Right atrium auricular region (tissue), 2 donors: Measurements from ENCODE around the gene SNAP91. TPM values are rescaled to one million over a fixed set of nuclear protein-coding genes. Genes with fewer than 3 reads are reported as not detected.
A peak's percentile ranks its signal among the peaks of the same experiment; 100 is the strongest.
"Not testable (repeated sequence)": the region's sequence is repeated elsewhere in the genome, so short reads cannot be mapped to it uniquely, and the experiment has no call there.

Experiments used
- DNase-seq: peaks from one replicate; pipeline ENCODE4 v3.0.0-alpha.2; 2019; ENCODE audit warnings: low spot score
- H3K27ac ChIP-seq, 2 donors: fragments of 200-600 bp; sonication (generic); 1 replicate in 1 of 2; 2 replicates in 1 of 2; pipeline ENCODE4 v1.5.1; 2016 to 2019
- H3K27me3 ChIP-seq, 2 donors: fragments of 200-600 bp; sonication (generic); one replicate each; pipeline versions ENCODE4 v1.5.1 to v1.6.0; 2017 to 2019
- H3K36me3 ChIP-seq: fragments of 200-600 bp; sonication (generic); one replicate; pipeline ENCODE4 v1.5.1; 2016
- H3K4me1 ChIP-seq, 2 donors: fragments of 200-600 bp; sonication (generic); one replicate each; pipeline versions ENCODE4 v1.5.1 to v1.6.0; 2017 to 2019
- H3K4me3 ChIP-seq, 2 donors: fragments of 200-600 bp; sonication (generic); 1 replicate in 1 of 2; 2 replicates in 1 of 2; pipeline ENCODE4 v1.5.1; 2017 to 2019; ENCODE audit warnings: mild to moderate bottlenecking in 1 of 2, moderate library complexity in 1 of 2
- H3K9me3 ChIP-seq, 2 donors: fragments of 200-600 bp; sonication (generic); one replicate each; pipeline ENCODE4 v1.5.1; 2019
- total RNA-seq, 2 donors: library from RNA; depleted of rRNA; stranded (reverse); fragments of >200 nt; gene quantifications; one replicate each; pipeline ENCODE4 v1.1.0, GENCODE V29; 2016
- TF ChIP-seq, protein P1 (sequence below), 2 donors: fragments of 200-600 bp; sonication (generic); IDR thresholded peaks; one replicate each; pipeline ENCODE4 v1.5.1; 2019; ENCODE audit warnings: antibody characterized with exemption in 2 of 2

SNAP91 gene
- under 1 TPM; 0.20 to 0.26 TPM for total RNA-seq

GRCh38 chr6:83708970-83709747 lies at the start of gene SNAP91:
Gene SNAP91 (minus strand): TSS chr6:83709101. CDS start chr6:83707927, 1,174 bp downstream.
- peak within 1 kb of the TSS; percentile 26 to 55 for H3K4me3 ChIP-seq
- H3K9me3 ChIP-seq: peaks cover 0 to 7% of the 10 kb centered on the region in 2 donors
- TF ChIP-seq, protein P1, sequence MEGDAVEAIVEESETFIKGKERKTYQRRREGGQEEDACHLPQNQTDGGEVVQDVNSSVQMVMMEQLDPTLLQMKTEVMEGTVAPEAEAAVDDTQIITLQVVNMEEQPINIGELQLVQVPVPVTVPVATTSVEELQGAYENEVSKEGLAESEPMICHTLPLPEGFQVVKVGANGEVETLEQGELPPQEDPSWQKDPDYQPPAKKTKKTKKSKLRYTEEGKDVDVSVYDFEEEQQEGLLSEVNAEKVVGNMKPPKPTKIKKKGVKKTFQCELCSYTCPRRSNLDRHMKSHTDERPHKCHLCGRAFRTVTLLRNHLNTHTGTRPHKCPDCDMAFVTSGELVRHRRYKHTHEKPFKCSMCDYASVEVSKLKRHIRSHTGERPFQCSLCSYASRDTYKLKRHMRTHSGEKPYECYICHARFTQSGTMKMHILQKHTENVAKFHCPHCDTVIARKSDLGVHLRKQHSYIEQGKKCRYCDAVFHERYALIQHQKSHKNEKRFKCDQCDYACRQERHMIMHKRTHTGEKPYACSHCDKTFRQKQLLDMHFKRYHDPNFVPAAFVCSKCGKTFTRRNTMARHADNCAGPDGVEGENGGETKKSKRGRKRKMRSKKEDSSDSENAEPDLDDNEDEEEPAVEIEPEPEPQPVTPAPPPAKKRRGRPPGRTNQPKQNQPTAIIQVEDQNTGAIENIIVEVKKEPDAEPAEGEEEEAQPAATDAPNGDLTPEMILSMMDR (IDR thresholded peaks at IDR 0.05): no peak
- H3K36me3 ChIP-seq: no peaks in the 10 kb centered on the region
- no peak for DNase-seq
- H3K4me1 ChIP-seq: peaks cover 0 to 16% of the 10 kb centered on the region in 2 donors
- H3K27me3 ChIP-seq: peaks cover 0 to 11% of the 10 kb centered on the region in 2 donors
- H3K27ac ChIP-seq: no peak within 1 kb of the TSS

DNA sequence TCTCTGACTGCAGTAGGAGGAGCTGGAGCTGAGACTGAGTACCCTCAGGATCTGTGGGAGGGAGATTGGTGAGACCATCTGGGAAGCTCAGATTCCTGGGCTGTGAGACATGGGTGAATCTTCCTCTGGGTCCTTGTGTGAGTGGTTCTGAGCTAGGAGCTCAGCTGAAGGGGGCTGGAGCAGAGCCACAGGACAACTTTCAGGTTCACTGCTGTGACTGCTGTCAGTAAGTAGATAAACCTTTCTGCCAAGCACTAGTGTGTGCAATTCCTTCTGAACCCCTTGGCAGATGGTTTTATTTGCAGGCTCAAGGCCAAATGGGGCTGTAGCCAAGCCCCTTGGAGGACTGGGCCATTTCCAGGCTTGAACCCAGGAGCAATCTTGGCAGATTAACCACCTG lies 49.6 kb upstream of the SNAP91 start:
- DNase-seq: no peak
- no peaks in the 10 kb centered on the region for H3K27me3 ChIP-seq
- no peaks in the 10 kb centered on the region for H3K4me1 ChIP-seq
- H3K9me3 ChIP-seq: peaks cover 0 to 18% of the 10 kb centered on the region in 2 donors
- TF ChIP-seq, protein P1 (IDR thresholded peaks at IDR 0.05): no peak
- no peak overlapping the region for H3K4me3 ChIP-seq
- H3K27ac ChIP-seq: no peak overlapping the region
- H3K36me3 ChIP-seq: no peaks in the 10 kb centered on the region

DNA sequence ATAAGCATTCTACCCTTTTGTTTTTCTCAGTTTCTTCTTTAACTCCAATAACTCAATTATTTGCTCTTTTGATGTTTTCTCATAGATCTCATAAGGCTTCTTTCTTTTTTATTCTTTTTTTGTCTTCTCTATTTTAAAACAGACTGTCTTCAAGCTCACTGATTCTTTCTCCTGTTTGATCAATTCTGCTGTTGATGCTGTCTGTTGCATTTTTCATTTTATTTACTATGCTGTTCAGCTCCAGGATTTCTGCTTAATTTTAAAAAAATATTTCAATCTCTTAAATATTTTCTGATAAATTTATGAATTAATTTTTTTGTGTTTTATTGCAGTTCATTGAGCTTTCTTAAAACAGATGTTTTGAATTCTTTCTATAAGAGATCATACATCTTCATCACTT lies 48.1 kb upstream of the SNAP91 start:
- H3K9me3 ChIP-seq: peaks cover 0 to 18% of the 10 kb centered on the region in 2 donors
- TF ChIP-seq, protein P1 (IDR thresholded peaks at IDR 0.05): no peak

DNA sequence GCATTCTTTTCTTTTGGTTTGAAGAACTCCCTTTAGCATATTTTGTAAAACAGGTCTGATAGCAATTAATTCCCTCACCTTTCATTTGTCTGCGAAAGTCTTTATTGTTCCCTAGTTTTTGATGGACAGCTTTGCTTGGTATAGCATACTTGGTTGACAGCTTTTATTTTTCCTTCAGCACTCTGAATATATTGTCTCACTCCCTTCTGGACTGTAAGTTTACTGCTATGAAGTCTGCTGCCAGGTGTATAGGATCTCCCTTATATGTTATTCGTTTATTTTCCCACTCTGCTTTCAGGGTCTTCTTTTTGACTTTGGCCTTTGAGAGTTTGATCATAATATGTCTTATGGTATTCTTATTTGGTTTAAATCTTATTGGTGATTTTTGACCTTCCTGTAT lies 47.7 kb upstream of the SNAP91 start:
- Histone ChIP-seq H3K36me3 (no peaks in the 10 kb centered on the region), H3K9me3 (peaks cover 0 to 18% of the 10 kb centered on the region in 2 donors), H3K27ac (no peak overlapping the region), H3K4me3 (no peak overlapping the region), H3K4me1 (no peaks in the 10 kb centered on the region), H3K27me3 (no peaks in the 10 kb centered on the region)
- DNase-seq: no peak
- TF ChIP-seq, protein P1 (IDR thresholded peaks at IDR 0.05): no peak

More for the DNA sequence above, 48.1 kb upstream of the SNAP91 start:
- no peaks in the 10 kb centered on the region for H3K27me3 ChIP-seq
- no peaks in the 10 kb centered on the region for H3K4me1 ChIP-seq
- DNase-seq: no peak
- no peak overlapping the region for H3K27ac ChIP-seq
- H3K36me3 ChIP-seq: no peaks in the 10 kb centered on the region
- H3K4me3 ChIP-seq: no peak overlapping the region

GRCh38 chr6:83752375-83752774 lies 43.5 kb upstream of the SNAP91 start:
- not testable (repeated sequence) for H3K27ac ChIP-seq, H3K27me3 ChIP-seq, H3K4me1 ChIP-seq, H3K36me3 ChIP-seq, DNase-seq, H3K4me3 ChIP-seq
- H3K9me3 ChIP-seq: peaks cover 0 to 12% of the 10 kb centered on the region in 2 donors

GRCh38 chr6:83741089-83741488 lies 32.2 kb upstream of the SNAP91 start:
- TF ChIP-seq, protein P1 (IDR thresholded peaks at IDR 0.05): no peak
- Histone ChIP-seq H3K27me3 (no peaks in the 10 kb centered on the region), H3K36me3 (no peaks in the 10 kb centered on the region), H3K4me1 (no peaks in the 10 kb centered on the region), H3K27ac (no peak overlapping the region), H3K4me3 (no peak overlapping the region), H3K9me3 (no peaks in the 10 kb centered on the region)
- no peak for DNase-seq
